ENCODE data around the gene FGFBP2.

The FGFBP2 gene

GRCh38 chr4:15963001-15963451 is at the start of gene FGFBP2:
TSS of gene FGFBP2 (minus strand) at chr4:15963175. CDS start at chr4:15963129, 46 bp downstream.
- DNase-seq (ENCODE audit: low spot score), result peak; percentile 35
- TF ChIP-seq CTCF (IDR thresholded peaks at IDR 0.05; ENCODE audit: borderline replicate concordance, control extremely low read depth, extremely low read depth, insufficient read depth, missing control alignments), result peak; percentile 41
- in situ Hi-C loops (cut with MboI; ENCODE audit: low sequenced_read_pairs, unreplicated experiment), result no loop called here

GRCh38 chr4:16011173-16011572 is 48.2 kb upstream of the FGFBP2 start:
- no peak for TF ChIP-seq CTCF (IDR thresholded peaks at IDR 0.05; ENCODE audit: borderline replicate concordance, control extremely low read depth, extremely low read depth, insufficient read depth, missing control alignments)
- no peak for DNase-seq (ENCODE audit: low spot score)
- in situ Hi-C loops (cut with MboI; ENCODE audit: low sequenced_read_pairs, unreplicated experiment), result no loop called here

GRCh38 chr4:16009153-16009552 is 46.2 kb upstream of the FGFBP2 start:
- DNase-seq (ENCODE audit: low spot score), result no peak
- TF ChIP-seq CTCF (IDR thresholded peaks at IDR 0.05; ENCODE audit: borderline replicate concordance, control extremely low read depth, extremely low read depth, insufficient read depth, missing control alignments), result no peak
- in situ Hi-C loops (cut with MboI; ENCODE audit: low sequenced_read_pairs, unreplicated experiment), result loop anchor here (10.0 kb wide), 1 partner anchor 204 kb away; no protein-coding TSS in a partner anchor

GRCh38 chr4:16007471-16008095 is 44.6 kb upstream of the FGFBP2 start:
- in situ Hi-C loops (cut with MboI; ENCODE audit: low sequenced_read_pairs, unreplicated experiment), result loop anchor here (10.0 kb wide), 1 partner anchor 203 kb away; no protein-coding TSS in a partner anchor
- DNase-seq (ENCODE audit: low spot score), result no peak

GRCh38 chr4:16006771-16007446 is 43.9 kb upstream of the FGFBP2 start:
- TF ChIP-seq CTCF (IDR thresholded peaks at IDR 0.05; ENCODE audit: borderline replicate concordance, control extremely low read depth, extremely low read depth, insufficient read depth, missing control alignments), result no peak
- in situ Hi-C loops (cut with MboI; ENCODE audit: low sequenced_read_pairs, unreplicated experiment), result loop anchor here (10.0 kb wide), 1 partner anchor 202 kb away; no protein-coding TSS in a partner anchor
- no peak for DNase-seq (ENCODE audit: low spot score)

More at GRCh38 chr4:16007471-16008095, 44.6 kb upstream of the FGFBP2 start:
- no peak for TF ChIP-seq CTCF (IDR thresholded peaks at IDR 0.05; ENCODE audit: borderline replicate concordance, control extremely low read depth, extremely low read depth, insufficient read depth, missing control alignments)

- in situ Hi-C loops (cut with MboI; ENCODE audit: low sequenced_read_pairs, unreplicated experiment), result loop anchor here (10.0 kb wide), 1 partner anchor 201 kb away; no protein-coding TSS in a partner anchor
- DNase-seq (ENCODE audit: low spot score), result no peak
- TF ChIP-seq CTCF (IDR thresholded peaks at IDR 0.05; ENCODE audit: borderline replicate concordance, control extremely low read depth, extremely low read depth, insufficient read depth, missing control alignments), result no peak
These were observed 42.7 kb upstream of the FGFBP2 start for GRCh38 chr4:16005676-16006075.

Measured in GM13976 (cell line).